BLaER1 (cell line): Measurements from ENCODE around the gene FOXRED1.

ENCODE experiments used
- H3K27ac ChIP-seq: shearing (Covaris generic); formaldehyde crosslinking; 2 replicates; pipeline ENCODE4 v1.8.1; 2022
- H3K27me3 ChIP-seq: shearing (Covaris generic); formaldehyde crosslinking; 2 replicates; pipeline ENCODE4 v1.8.1; 2022
- H3K36me3 ChIP-seq: shearing (Covaris generic); formaldehyde crosslinking; 2 replicates; pipeline ENCODE4 v1.8.1; 2022
- H3K4me1 ChIP-seq: shearing (Covaris generic); formaldehyde crosslinking; 2 replicates; pipeline ENCODE4 v1.8.1; 2022
- H3K4me2 ChIP-seq: shearing (Covaris generic); formaldehyde crosslinking; 2 replicates; pipeline ENCODE4 v1.8.1; 2022
- H3K4me3 ChIP-seq: shearing (Covaris generic); formaldehyde crosslinking; 2 replicates; pipeline ENCODE4 v1.8.1; 2022
- H3K9ac ChIP-seq: shearing (Covaris generic); formaldehyde crosslinking; 2 replicates; pipeline ENCODE4 v1.8.1; 2022
- H3K9me3 ChIP-seq: shearing (Covaris generic); formaldehyde crosslinking; 2 replicates; pipeline ENCODE4 v1.8.1; 2022
- H4K20me1 ChIP-seq: shearing (Covaris generic); formaldehyde crosslinking; 2 replicates; pipeline ENCODE4 v1.8.1; 2022
- Cebpa-rat ChIP-seq: shearing (Covaris generic); IDR thresholded peaks from 2 replicates; pipeline ENCODE4 v1.8.1; 2022

FOXRED1 gene

GRCh38 chr11:126267650-126268049, 1.3 kb upstream of the FOXRED1 start:
- H3K27me3 ChIP-seq = no peaks in the 10 kb centered on the region
- peak overlapping the region; percentile 84 for H3K4me3 ChIP-seq
- peaks cover 24% of the 10 kb centered on the region for H3K4me1 ChIP-seq
- H3K36me3 ChIP-seq = peaks cover 65% of the 10 kb centered on the region
- H3K27ac ChIP-seq = peak overlapping the region; percentile 92
- peak overlapping the region; percentile 90 for H3K4me2 ChIP-seq
- no peaks in the 10 kb centered on the region for H3K9me3 ChIP-seq
- no peak for TF ChIP-seq Cebpa-rat
- peak overlapping the region; percentile 94 for H3K9ac ChIP-seq
- peaks cover 10% of the 10 kb centered on the region; the same call in 1 of the 2 replicates for H4K20me1 ChIP-seq

- no peaks in the 10 kb centered on the region for H3K27me3 ChIP-seq
- H4K20me1 ChIP-seq = peaks cover 6% of the 10 kb centered on the region; the same call in 1 of the 2 replicates
- peak overlapping the region; percentile 84 for H3K4me3 ChIP-seq
- H3K4me2 ChIP-seq = peak overlapping the region; percentile 90
- peaks cover 65% of the 10 kb centered on the region for H3K36me3 ChIP-seq
- H3K9ac ChIP-seq = peak overlapping the region; percentile 94
- TF ChIP-seq Cebpa-rat = no peak
- H3K27ac ChIP-seq = peak overlapping the region; percentile 92
- H3K9me3 ChIP-seq = no peaks in the 10 kb centered on the region
- H3K4me1 ChIP-seq = peaks cover 24% of the 10 kb centered on the region
These were observed 620 bp upstream of the FOXRED1 start for GRCh38 chr11:126268361-126268707.

GRCh38 chr11:126277322-126277721, 8.4 kb downstream of the FOXRED1 start:
- H3K27ac ChIP-seq = no peak overlapping the region
- no peak for TF ChIP-seq Cebpa-rat

GRCh38 chr11:126277780-126278179, 8.8 kb downstream of the FOXRED1 start:
- Histone ChIP-seq H3K4me3 (no peak overlapping the region), H3K9ac (no peak overlapping the region), H3K4me2 (no peak overlapping the region), H3K27me3 (no peaks in the 10 kb centered on the region), H3K36me3 (peaks cover 69% of the 10 kb centered on the region), H3K27ac (no peak overlapping the region), H3K9me3 (no peaks in the 10 kb centered on the region), H3K4me1 (peaks cover 30% of the 10 kb centered on the region), H4K20me1 (no peaks in the 10 kb centered on the region)
- TF ChIP-seq Cebpa-rat = no peak

More at GRCh38 chr11:126277322-126277721, 8.4 kb downstream of the FOXRED1 start:
- Histone ChIP-seq H3K36me3 (peaks cover 73% of the 10 kb centered on the region), H3K4me2 (no peak overlapping the region), H3K27me3 (no peaks in the 10 kb centered on the region), H4K20me1 (no peaks in the 10 kb centered on the region), H3K9me3 (no peaks in the 10 kb centered on the region), H3K9ac (no peak overlapping the region), H3K4me3 (no peak overlapping the region), H3K4me1 (peaks cover 27% of the 10 kb centered on the region)

- no peak for TF ChIP-seq Cebpa-rat
- H3K4me2 ChIP-seq = no peak overlapping the region
- H3K4me3 ChIP-seq = no peak overlapping the region
- H3K4me1 ChIP-seq = peaks cover 38% of the 10 kb centered on the region
- H4K20me1 ChIP-seq = no peaks in the 10 kb centered on the region
- no peak overlapping the region for H3K9ac ChIP-seq
- H3K9me3 ChIP-seq = no peaks in the 10 kb centered on the region
- H3K27me3 ChIP-seq = no peaks in the 10 kb centered on the region
- no peak overlapping the region for H3K27ac ChIP-seq
- peaks cover 55% of the 10 kb centered on the region for H3K36me3 ChIP-seq
These were observed 10.2 kb downstream of the FOXRED1 start for GRCh38 chr11:126279191-126279590.

GRCh38 chr11:126280595-126280994, 11.6 kb downstream of the FOXRED1 start:
- Histone ChIP-seq H3K4me2 (peak overlapping the region; percentile 89), H3K27ac (peak overlapping the region; percentile 50), H4K20me1 (no peaks in the 10 kb centered on the region), H3K36me3 (peaks cover 41% of the 10 kb centered on the region), H3K4me3 (no peak overlapping the region), H3K27me3 (no peaks in the 10 kb centered on the region), H3K9me3 (no peaks in the 10 kb centered on the region), H3K9ac (no peak overlapping the region; the same call in 1 of the 2 replicates), H3K4me1 (peaks cover 46% of the 10 kb centered on the region)
- TF ChIP-seq Cebpa-rat = no peak

GRCh38 chr11:126281245-126281644, 12.3 kb downstream of the FOXRED1 start:
- TF ChIP-seq Cebpa-rat = no peak
- H3K27me3 ChIP-seq = no peaks in the 10 kb centered on the region

GRCh38 chr11:126281666-126282175, 12.8 kb downstream of the FOXRED1 start:
- H3K27ac ChIP-seq = 0 out of 2 replicates have a peak overlapping the region, but pooled peaks have one; percentile 89
- H3K4me1 ChIP-seq = peaks cover 46% of the 10 kb centered on the region
- peak overlapping the region; percentile 81 for H3K4me3 ChIP-seq
- no peaks in the 10 kb centered on the region for H4K20me1 ChIP-seq
- H3K9me3 ChIP-seq = no peaks in the 10 kb centered on the region
- H3K36me3 ChIP-seq = peaks cover 29% of the 10 kb centered on the region
- peak overlapping the region; percentile 89; the same call in 1 of the 2 replicates for H3K9ac ChIP-seq
- peak overlapping the region; percentile 89 for H3K4me2 ChIP-seq
- TF ChIP-seq Cebpa-rat = no peak
- H3K27me3 ChIP-seq = no peaks in the 10 kb centered on the region

More at GRCh38 chr11:126281245-126281644, 12.3 kb downstream of the FOXRED1 start:
- peaks cover 34% of the 10 kb centered on the region for H3K36me3 ChIP-seq
- no peak overlapping the region; the same call in 1 of the 2 replicates for H3K27ac ChIP-seq
- H3K4me2 ChIP-seq = peak overlapping the region; percentile 89
- H4K20me1 ChIP-seq = no peaks in the 10 kb centered on the region
- no peak overlapping the region for H3K4me3 ChIP-seq
- no peaks in the 10 kb centered on the region for H3K9me3 ChIP-seq
- no peak overlapping the region for H3K9ac ChIP-seq
- peaks cover 46% of the 10 kb centered on the region for H3K4me1 ChIP-seq

GRCh38 chr11:126282361-126282735, 13.4 kb downstream of the FOXRED1 start:
- no peaks in the 10 kb centered on the region for H3K27me3 ChIP-seq
- peak overlapping the region; percentile 89 for H3K27ac ChIP-seq
- H3K9me3 ChIP-seq = no peaks in the 10 kb centered on the region
- H3K9ac ChIP-seq = peak overlapping the region; percentile 89
- H3K4me3 ChIP-seq = peak overlapping the region; percentile 81
- peaks cover 46% of the 10 kb centered on the region for H3K4me1 ChIP-seq
- TF ChIP-seq Cebpa-rat = no peak
- peak overlapping the region; percentile 89 for H3K4me2 ChIP-seq
- peaks cover 23% of the 10 kb centered on the region for H3K36me3 ChIP-seq
- no peaks in the 10 kb centered on the region for H4K20me1 ChIP-seq

- Histone ChIP-seq H3K4me2 (peak within 1 kb of the TSS; percentile 89), H3K36me3 (peaks cover 17% of the 10 kb centered on the region), H3K4me1 (peaks cover 46% of the 10 kb centered on the region), H3K9me3 (no peaks in the 10 kb centered on the region), H4K20me1 (no peaks in the 10 kb centered on the region), H3K4me3 (peak within 1 kb of the TSS; percentile 81), H3K9ac (peak within 1 kb of the TSS; percentile 89), H3K27me3 (no peaks in the 10 kb centered on the region), H3K27ac (peak within 1 kb of the TSS; percentile 89)
- TF ChIP-seq Cebpa-rat = no peak
These were observed 14.0 kb downstream of the FOXRED1 start, which contains the start of gene TIRAP for GRCh38 chr11:126282736-126283591. TSS of gene TIRAP (plus strand) at chr11:126283093. CDS start at chr11:126290895, 7,802 bp downstream.
